NCI-H748 (cell line): ENCODE measurements around the gene TMEM11.
A peak's percentile ranks its signal among the peaks of the same experiment; 100 is the strongest.
"Not testable (repeated sequence)": the region's sequence is repeated elsewhere in the genome, so short reads cannot be mapped to it uniquely, and the experiment has no call there.

Experiments
- DNase-seq: peaks from one replicate; lab custom pipeline; 2025; ENCODE audit not compliant: unreplicated experiment; lab: John Stamatoyannopoulos, UW

Gene TMEM11

GRCh38 chr17:21242780-21243515 lies 29.0 kb upstream of the TMEM11 start:
- no peak for DNase-seq

- DNase-seq = no peak
Measured at GRCh38 chr17:21242026-21242697, 28.2 kb upstream of the TMEM11 start.

- no peak for DNase-seq
Measured at GRCh38 chr17:21241564-21241963, 27.6 kb upstream of the TMEM11 start.

- DNase-seq = no peak
Measured at GRCh38 chr17:21240369-21241055, 26.6 kb upstream of the TMEM11 start.

GRCh38 chr17:21239680-21240368 lies 25.9 kb upstream of the TMEM11 start:
- peak; percentile 28 for DNase-seq

GRCh38 chr17:21235921-21236320 lies 22.0 kb upstream of the TMEM11 start:
- no peak for DNase-seq

- no peak for DNase-seq
Measured at GRCh38 chr17:21233581-21234347, 19.8 kb upstream of the TMEM11 start.

- DNase-seq = no peak
Measured at GRCh38 chr17:21232033-21232749, 18.2 kb upstream of the TMEM11 start.

GRCh38 chr17:21231533-21231932 lies 17.6 kb upstream of the TMEM11 start:
- no peak for DNase-seq

GRCh38 chr17:21228845-21229244 lies 14.9 kb upstream of the TMEM11 start:
- no peak for DNase-seq

- no peak for DNase-seq
Measured at GRCh38 chr17:21228111-21228510, 14.2 kb upstream of the TMEM11 start.

- DNase-seq = not testable (repeated sequence)
Measured at GRCh38 chr17:21227277-21227676, 13.3 kb upstream of the TMEM11 start.

- DNase-seq = no peak
Measured at GRCh38 chr17:21223086-21223485, 9.1 kb upstream of the TMEM11 start.

- DNase-seq = no peak
Measured at GRCh38 chr17:21218831-21219380, 4.9 kb upstream of the TMEM11 start.

- no peak for DNase-seq
Measured at GRCh38 chr17:21218101-21218500, 4.1 kb upstream of the TMEM11 start.

GRCh38 chr17:21217346-21217745 lies 3.4 kb upstream of the TMEM11 start:
- no peak for DNase-seq

GRCh38 chr17:21215935-21216334 lies 2.0 kb upstream of the TMEM11 start:
- no peak for DNase-seq

- no peak for DNase-seq
Measured at GRCh38 chr17:21214777-21215541, 998 bp upstream of the TMEM11 start.

GRCh38 chr17:21213638-21214014 lies 335 bp downstream of the TMEM11 start:
- DNase-seq = peak; percentile 84
